ENCODE data around the gene PIK3C2G.

DNA sequence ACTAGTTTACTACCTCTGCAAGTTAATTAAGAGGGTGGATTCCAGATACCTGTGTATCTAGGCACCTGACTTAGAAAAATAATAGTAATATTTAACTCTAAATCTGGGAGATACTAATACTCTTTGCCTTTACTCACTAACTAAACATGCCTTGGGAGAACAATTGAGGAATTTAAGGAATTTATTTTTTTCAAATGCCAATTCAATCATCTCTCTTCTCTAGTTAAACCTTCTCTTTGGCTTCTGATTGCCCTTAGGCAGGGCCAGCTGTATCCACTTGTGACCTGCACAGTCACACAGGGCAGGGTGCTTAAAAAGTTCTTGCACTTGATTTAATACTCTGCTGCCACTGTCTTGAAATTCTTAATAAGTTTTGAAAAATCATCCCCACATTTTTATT, 334.1 kb downstream of the PIK3C2G start:
- TF ChIP-seq, protein P1, sequence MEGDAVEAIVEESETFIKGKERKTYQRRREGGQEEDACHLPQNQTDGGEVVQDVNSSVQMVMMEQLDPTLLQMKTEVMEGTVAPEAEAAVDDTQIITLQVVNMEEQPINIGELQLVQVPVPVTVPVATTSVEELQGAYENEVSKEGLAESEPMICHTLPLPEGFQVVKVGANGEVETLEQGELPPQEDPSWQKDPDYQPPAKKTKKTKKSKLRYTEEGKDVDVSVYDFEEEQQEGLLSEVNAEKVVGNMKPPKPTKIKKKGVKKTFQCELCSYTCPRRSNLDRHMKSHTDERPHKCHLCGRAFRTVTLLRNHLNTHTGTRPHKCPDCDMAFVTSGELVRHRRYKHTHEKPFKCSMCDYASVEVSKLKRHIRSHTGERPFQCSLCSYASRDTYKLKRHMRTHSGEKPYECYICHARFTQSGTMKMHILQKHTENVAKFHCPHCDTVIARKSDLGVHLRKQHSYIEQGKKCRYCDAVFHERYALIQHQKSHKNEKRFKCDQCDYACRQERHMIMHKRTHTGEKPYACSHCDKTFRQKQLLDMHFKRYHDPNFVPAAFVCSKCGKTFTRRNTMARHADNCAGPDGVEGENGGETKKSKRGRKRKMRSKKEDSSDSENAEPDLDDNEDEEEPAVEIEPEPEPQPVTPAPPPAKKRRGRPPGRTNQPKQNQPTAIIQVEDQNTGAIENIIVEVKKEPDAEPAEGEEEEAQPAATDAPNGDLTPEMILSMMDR (optimal IDR thresholded peaks at IDR 0.05 in 1 of 3, IDR thresholded peaks at IDR 0.05 in 1 of 3, conservative IDR thresholded peaks at IDR 0.05 in 1 of 3; ENCODE audit: extremely low read depth in 1 of 3, insufficient read depth in 2 of 3, low read length in 3 of 3) = no peak
- no peak for TF ChIP-seq EZH2 (IDR thresholded peaks at IDR 0.05; ENCODE audit: low read length)

Data from keratinocyte (primary cell).